Upper lobe of left lung (tissue), 6 donors: Measurements from ENCODE around the gene STRBP. TPM values are rescaled to one million over a fixed set of nuclear protein-coding genes. Genes with fewer than 3 reads are reported as not detected.
"Not testable (repeated sequence)": the region's sequence is repeated elsewhere in the genome, so short reads cannot be mapped to it uniquely, and the experiment has no call there.

Experiments
- ATAC-seq, 2 donors: fragments of 200-7000 bp; cut with Tn5 transposase; one replicate each; pipeline ENCODE4 v1.9.1; 2022; ENCODE audit warnings: mild to moderate bottlenecking in 2 of 2, moderate library complexity in 2 of 2; ENCODE audit not compliant: low FRiP score in 2 of 2
- DNase-seq, 2 donors: peaks; one replicate each; pipeline ENCODE4 v3.0.0-alpha.2; 2019 to 2020
- H3K27ac ChIP-seq, 4 donors: fragments of 200-600 bp; sonication (generic); one replicate each; pipeline ENCODE4 v1.5.1; 2016 to 2019
- H3K27me3 ChIP-seq, 4 donors: fragments of 200-600 bp; sonication (generic); one replicate each; pipeline ENCODE4 v1.5.1; 2017 to 2019
- H3K36me3 ChIP-seq, 4 donors: fragments of 200-600 bp; sonication (generic); one replicate each; pipeline ENCODE4 v1.5.1; 2016 to 2019
- H3K4me1 ChIP-seq, 4 donors: fragments of 200-600 bp; sonication (generic); one replicate each; pipeline ENCODE4 v1.5.1; 2018 to 2019
- H3K4me3 ChIP-seq, 4 donors: fragments of 200-600 bp; sonication (generic); one replicate each; pipeline ENCODE4 v1.5.1; 2017 to 2019; ENCODE audit warnings: mild to moderate bottlenecking in 2 of 4, moderate library complexity in 1 of 4
- H3K9me3 ChIP-seq, 4 donors: fragments of 200-600 bp; sonication (generic); one replicate each; pipeline ENCODE4 v1.5.1; 2018 to 2019
- EP300 ChIP-seq, 4 donors: sonication (generic); formaldehyde crosslinking; IDR thresholded peaks; one replicate each; pipeline ENCODE4 v1.5.1; 2017; ENCODE audit warnings: antibody characterized with exemption in 4 of 4, control low read depth in 2 of 4
- POLR2A ChIP-seq, 4 donors: fragments of 450-650 bp; IDR thresholded peaks; one replicate each; pipeline ENCODE4 v1.5.1; 2016 to 2017; ENCODE audit warnings: antibody characterized with exemption in 4 of 4, mild to moderate bottlenecking in 2 of 4
- POLR2AphosphoS5 ChIP-seq, 2 donors: sonication (generic); formaldehyde crosslinking; IDR thresholded peaks; one replicate each; pipeline ENCODE4 v1.5.1; 2017; ENCODE audit warnings: antibody characterized with exemption in 2 of 2
- WGBS, 2 donors: methylation state at CpG; one replicate each; pipeline ENCODE4 v1.1.5; 2017 to 2018; 5-methylcytosine and 5-hydroxymethylcytosine counted together
- total RNA-seq, 6 donors: library from RNA; depleted of rRNA in 4 of 6; stranded (reverse); fragments of >200 nt in 4 of 6; gene quantifications; one replicate each; pipeline versions ENCODE4 v1.1.0 to v1.2.1, GENCODE V29; 2016 to 2021
- TF ChIP-seq, protein P1 (sequence below), 6 experiments: fragments of 450-650 bp in 4 of 6; fragments of 200-600 bp in 2 of 6; sonication (generic) in 2 of 6; IDR thresholded peaks; one replicate each; pipeline ENCODE4 v1.5.1; 2016 to 2019; ENCODE audit warnings: antibody characterized with exemption in 6 of 6
- donor health status: DM: no; HTN: no; CAD: no; lungs with moderate emphysema.
- donor health status: DM: no; HTN: yes; CAD: no; lungs with severe emphysema.

STRBP gene
- total RNA-seq, 6 donors from 2014 or later, result 10.2 to 61.8 (median 17.8) TPM

- Histone ChIP-seq H3K27ac (no peak overlapping the region), H3K4me1 (peaks cover 0 to 10% (median 0%) of the 10 kb centered on the region in 4 donors), H3K27me3 (no peaks in the 10 kb centered on the region), H3K36me3 (no peaks in the 10 kb centered on the region), H3K9me3 (no peaks in the 10 kb centered on the region), H3K4me3 (no peak overlapping the region)
- TF ChIP-seq POLR2AphosphoS5 (IDR thresholded peaks at IDR 0.05) (no peak), EP300 (IDR thresholded peaks at IDR 0.05) (no peak)
- ATAC-seq (no peak), DNase-seq (no peak)
- whole genome bisulfite sequencing, 2 donors, result 88% methylated on average over 1 of the region's 1 CpG
These were observed 15.2 kb downstream of the STRBP start for GRCh38 chr9:123253204-123253603.

GRCh38 chr9:123251741-123252140 lies 16.6 kb downstream of the STRBP start:
- 48 to 61% methylated on average over 1 of the region's 1 CpG for WGBS, 2 donors
- Histone ChIP-seq H3K4me1 (peaks cover 0 to 10% (median under 1%) of the 10 kb centered on the region in 4 donors), H3K36me3 (no peaks in the 10 kb centered on the region), H3K27ac (no peak overlapping the region), H3K9me3 (no peaks in the 10 kb centered on the region), H3K4me3 (no peak overlapping the region), H3K27me3 (no peaks in the 10 kb centered on the region)
- ATAC-seq (no peak), DNase-seq (no peak)
- no peak for TF ChIP-seq EP300 (IDR thresholded peaks at IDR 0.05)
- TF ChIP-seq POLR2AphosphoS5 (IDR thresholded peaks at IDR 0.05), result no peak
- TF ChIP-seq POLR2A (IDR thresholded peaks at IDR 0.05), result no peak
- TF ChIP-seq, protein P1, sequence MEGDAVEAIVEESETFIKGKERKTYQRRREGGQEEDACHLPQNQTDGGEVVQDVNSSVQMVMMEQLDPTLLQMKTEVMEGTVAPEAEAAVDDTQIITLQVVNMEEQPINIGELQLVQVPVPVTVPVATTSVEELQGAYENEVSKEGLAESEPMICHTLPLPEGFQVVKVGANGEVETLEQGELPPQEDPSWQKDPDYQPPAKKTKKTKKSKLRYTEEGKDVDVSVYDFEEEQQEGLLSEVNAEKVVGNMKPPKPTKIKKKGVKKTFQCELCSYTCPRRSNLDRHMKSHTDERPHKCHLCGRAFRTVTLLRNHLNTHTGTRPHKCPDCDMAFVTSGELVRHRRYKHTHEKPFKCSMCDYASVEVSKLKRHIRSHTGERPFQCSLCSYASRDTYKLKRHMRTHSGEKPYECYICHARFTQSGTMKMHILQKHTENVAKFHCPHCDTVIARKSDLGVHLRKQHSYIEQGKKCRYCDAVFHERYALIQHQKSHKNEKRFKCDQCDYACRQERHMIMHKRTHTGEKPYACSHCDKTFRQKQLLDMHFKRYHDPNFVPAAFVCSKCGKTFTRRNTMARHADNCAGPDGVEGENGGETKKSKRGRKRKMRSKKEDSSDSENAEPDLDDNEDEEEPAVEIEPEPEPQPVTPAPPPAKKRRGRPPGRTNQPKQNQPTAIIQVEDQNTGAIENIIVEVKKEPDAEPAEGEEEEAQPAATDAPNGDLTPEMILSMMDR (IDR thresholded peaks at IDR 0.05), result no peak

- TF ChIP-seq POLR2A (IDR thresholded peaks at IDR 0.05) (no peak), POLR2AphosphoS5 (IDR thresholded peaks at IDR 0.05) (no peak), EP300 (IDR thresholded peaks at IDR 0.05) (no peak)
- TF ChIP-seq, protein P1 (IDR thresholded peaks at IDR 0.05), result no peak
- H3K9me3 ChIP-seq, result no peaks in the 10 kb centered on the region
- H3K27ac ChIP-seq, result no peak overlapping the region
- 71 to 83% methylated on average over 1 of the region's 1 CpG for WGBS, 2 donors
- no peak overlapping the region for H3K4me3 ChIP-seq
- DNase-seq (no peak), ATAC-seq (no peak)
- H3K4me1 ChIP-seq, result peaks cover 0 to 10% (median 2%) of the 10 kb centered on the region in 4 donors
- no peaks in the 10 kb centered on the region for H3K36me3 ChIP-seq
- H3K27me3 ChIP-seq, result no peaks in the 10 kb centered on the region
These were observed 17.1 kb downstream of the STRBP start for GRCh38 chr9:123251324-123251723.

GRCh38 chr9:123250504-123250903 lies 17.9 kb downstream of the STRBP start:
- 61 to 65% methylated on average over 1 of the region's 1 CpG for WGBS, 2 donors
- Histone ChIP-seq H3K4me3 (no peak overlapping the region), H3K27me3 (no peaks in the 10 kb centered on the region), H3K9me3 (no peaks in the 10 kb centered on the region), H3K4me1 (peaks cover 0 to 10% (median 2%) of the 10 kb centered on the region in 4 donors), H3K36me3 (no peaks in the 10 kb centered on the region), H3K27ac (no peak overlapping the region)
- no peak for TF ChIP-seq POLR2AphosphoS5 (IDR thresholded peaks at IDR 0.05)
- DNase-seq (no peak), ATAC-seq (no peak)

DNA sequence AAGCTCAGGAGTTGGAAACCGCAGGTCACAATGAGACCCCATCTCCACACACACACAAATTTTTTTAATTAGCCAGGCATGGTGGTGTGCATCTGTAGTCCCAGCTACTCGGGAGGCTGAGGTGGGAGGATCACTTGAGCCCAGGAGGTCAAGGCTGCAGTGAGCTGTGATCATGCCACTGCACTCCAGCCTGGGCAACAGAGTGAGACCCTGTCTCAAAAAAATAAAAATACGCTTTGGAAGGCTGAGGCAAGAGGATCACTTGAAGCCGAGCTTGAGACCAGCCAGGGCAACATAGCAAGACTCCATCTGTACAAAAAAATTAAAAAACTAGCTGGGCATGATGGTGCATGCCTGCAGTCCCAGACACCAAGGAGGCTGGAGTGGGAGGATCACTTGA lies 19.2 kb downstream of the STRBP start:
- not testable (repeated sequence) for H3K9me3 ChIP-seq, ATAC-seq
- WGBS, 2 donors, result 75 to 96% methylated on average over 3 to 4 of the region's 4 CpGs

DNA sequence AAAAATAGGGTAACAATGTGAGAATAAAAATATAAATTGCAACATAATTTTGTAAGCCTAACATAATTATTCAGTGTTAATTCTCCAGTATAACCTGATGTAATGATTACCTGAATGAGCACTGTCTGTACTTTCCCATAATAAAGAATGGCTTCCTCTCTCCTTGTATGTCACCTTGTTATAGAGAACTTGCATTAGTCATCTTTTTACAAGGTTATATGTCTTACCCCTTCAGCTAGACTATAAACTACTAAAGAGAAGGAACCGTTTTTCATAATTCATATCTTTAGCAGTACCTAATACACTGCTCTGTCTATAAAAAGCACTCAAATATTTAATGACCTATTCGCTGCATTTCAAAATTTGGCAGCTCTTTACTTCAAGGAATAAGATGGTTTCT lies 19.8 kb downstream of the STRBP start:
- no peak for ATAC-seq
- 85 to 94% methylated on average over 2 of the region's 2 CpGs for WGBS, 2 donors
- peaks cover 0 to 10% (median 2%) of the 10 kb centered on the region in 4 donors for H3K4me1 ChIP-seq
- H3K9me3 ChIP-seq, result no peaks in the 10 kb centered on the region
- H3K4me3 ChIP-seq, result no peak overlapping the region
- H3K36me3 ChIP-seq, result no peaks in the 10 kb centered on the region
- H3K27ac ChIP-seq, result no peak overlapping the region
- DNase-seq, result no peak
- H3K27me3 ChIP-seq, result no peaks in the 10 kb centered on the region
- TF ChIP-seq, protein P1 (IDR thresholded peaks at IDR 0.05), result no peak
- TF ChIP-seq EP300 (IDR thresholded peaks at IDR 0.05) (no peak), POLR2AphosphoS5 (IDR thresholded peaks at IDR 0.05) (no peak), POLR2A (IDR thresholded peaks at IDR 0.05) (no peak)

More for the DNA sequence above, 19.2 kb downstream of the STRBP start:
- H3K36me3 ChIP-seq, H3K27me3 ChIP-seq, H3K4me3 ChIP-seq, H3K27ac ChIP-seq, H3K4me1 ChIP-seq, DNase-seq: not testable (repeated sequence)
